PC-9 (cell line): ENCODE data around the gene S100B.

Experiments used
- CTCF ChIP-seq: fragments of 200-600 bp; sonication (generic); conservative IDR thresholded peaks from 2 replicates; pipeline ENCODE4 v1.6.1; 2017; ENCODE audit warnings: mixed run types, antibody characterized with exemption, mild to moderate bottlenecking, moderate library complexity
- EZH2 ChIP-seq: fragments of 200-600 bp; sonication (generic); IDR thresholded peaks from 2 replicates; pipeline ENCODE4 v1.8.0; 2017; ENCODE audit warnings: antibody characterized with exemption, low read depth

DNA sequence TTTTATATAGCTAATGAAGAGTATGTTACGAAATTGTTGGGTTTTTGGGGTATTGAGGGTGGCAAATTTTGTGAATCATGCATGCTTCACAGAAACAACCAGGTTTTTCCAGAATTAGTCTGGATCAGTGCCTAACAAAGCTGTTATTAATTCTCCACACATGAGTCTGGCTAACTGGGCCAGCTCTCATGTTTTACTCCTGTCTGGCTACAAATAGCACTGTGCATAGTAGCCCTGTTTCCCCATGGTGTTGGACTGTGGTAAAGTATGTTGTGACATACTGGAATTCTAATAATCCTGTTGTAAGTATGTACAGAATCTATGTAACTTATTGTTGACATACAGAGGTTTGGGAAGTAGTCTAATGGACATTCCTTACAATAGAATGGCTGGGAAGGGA lies 35.8 kb downstream of the S100B start:
- no peak for TF ChIP-seq CTCF
- TF ChIP-seq EZH2 = no peak
